ENCODE measurements around the gene CNTNAP5. TPM values are rescaled to one million over a fixed set of nuclear protein-coding genes. Genes with fewer than 3 reads are reported as not detected.

Gene CNTNAP5
- total and polyA plus RNA-seq, 2 donors (not counting 1 experiment from before 2014, with no cell fraction given): not detected

GRCh38 chr2:124530203-124530602 is 505.1 kb downstream of the CNTNAP5 start:
- intact Hi-C loops (cut with micrococcal nuclease): no loop called here
- Histone ChIP-seq H3K27ac (ENCODE audit: low read length in 2 of 2) (no peak overlapping the region), H3K4me1 (ENCODE audit: control insufficient read depth in 2 of 2, insufficient read depth in 2 of 2, low read length in 2 of 2) (no peaks in the 10 kb centered on the region), H3K36me3 (replicated peaks in 1 of 2; ENCODE audit: control extremely low read depth in 1 of 2, control insufficient read depth in 1 of 2, extremely low read depth in 1 of 2, insufficient read depth in 2 of 2, low read length in 1 of 2) (no peaks in the 10 kb centered on the region), H2AFZ (ENCODE audit: insufficient read depth, low read depth, low read length, poor library complexity, severe bottlenecking) (no peak overlapping the region), H3K9me3 (ENCODE audit: control extremely low read depth in 1 of 3, control insufficient read depth in 2 of 3, insufficient read depth in 1 of 3, low read length in 2 of 3) (peaks cover 0 to 8% (median 0%) of the 10 kb centered on the region in 3 donors), H3K4me2 (replicated peaks; ENCODE audit: low read depth, low read length, poor library complexity, severe bottlenecking) (no peak overlapping the region), H4K20me1 (ENCODE audit: control insufficient read depth, insufficient read depth, low read length, poor library complexity, severe bottlenecking) (no peaks in the 10 kb centered on the region), H3K9ac (ENCODE audit: low read length) (no peak overlapping the region), H3K79me2 (ENCODE audit: control insufficient read depth, insufficient read depth, low read length) (no peaks in the 10 kb centered on the region), H3K4me3 (ENCODE audit: control extremely low read depth in 1 of 5, extremely low read depth in 1 of 5, insufficient read depth in 1 of 5, low read depth in 2 of 5, low read length in 4 of 5) (no peak overlapping the region), H3K27me3 (replicated peaks in 1 of 4; ENCODE audit: control extremely low read depth in 1 of 4, control insufficient read depth in 3 of 4, insufficient read depth in 4 of 4, low read length in 3 of 4) (no peaks in the 10 kb centered on the region)
- WGBS (ENCODE audit: insufficient coverage): 83% methylated on average over 1 of the region's 4 CpGs
- TF ChIP-seq EZH2 (IDR thresholded peaks at IDR 0.05; ENCODE audit: borderline replicate concordance, insufficient read depth, low read depth, low read length, poor library complexity, severe bottlenecking) (no peak), CTCF (IDR thresholded peaks at IDR 0.05) (no peak)
- no peak overlapping the region for H3K4me3 Mint-ChIP-seq
- DNase-seq (no peak), ATAC-seq (ENCODE audit: low read depth) (no peak)
- ChIA-PET POLR2A (no interaction called here), CTCF (no interaction called here)
- peaks cover 4% of the 10 kb centered on the region for H3K9me3 Mint-ChIP-seq (ENCODE audit: insufficient read depth)
- H3K4me1 Mint-ChIP-seq: no peaks in the 10 kb centered on the region
- H3K27me3 Mint-ChIP-seq: no peaks in the 10 kb centered on the region
- no peak overlapping the region for H3K27ac Mint-ChIP-seq

GRCh38 chr2:124533226-124533954 is 508.3 kb downstream of the CNTNAP5 start:
- H3K27me3 ChIP-seq (replicated peaks in 1 of 4; ENCODE audit: control extremely low read depth in 1 of 4, control insufficient read depth in 3 of 4, insufficient read depth in 4 of 4, low read length in 3 of 4): no peaks in the 10 kb centered on the region
- TF ChIP-seq CTCF (IDR thresholded peaks at IDR 0.05): no peak
- no peak for TF ChIP-seq EZH2 (IDR thresholded peaks at IDR 0.05; ENCODE audit: borderline replicate concordance, insufficient read depth, low read depth, low read length, poor library complexity, severe bottlenecking)

More at GRCh38 chr2:124533226-124533954, 508.3 kb downstream of the CNTNAP5 start:
- H3K4me3 Mint-ChIP-seq: no peak overlapping the region
- POLR2A ChIA-PET: no interaction called here
- H3K4me2 ChIP-seq (replicated peaks; ENCODE audit: low read depth, low read length, poor library complexity, severe bottlenecking): no peak overlapping the region
- no peak for ATAC-seq (ENCODE audit: low read depth)
- 62% methylated on average over 3 of the region's 7 CpGs for WGBS (ENCODE audit: insufficient coverage)
- no peak overlapping the region for H3K9ac ChIP-seq (ENCODE audit: low read length)
- H3K4me3 ChIP-seq (ENCODE audit: control extremely low read depth in 1 of 5, extremely low read depth in 1 of 5, insufficient read depth in 1 of 5, low read depth in 2 of 5, low read length in 4 of 5): no peak overlapping the region
- no peak overlapping the region for H3K27ac Mint-ChIP-seq
- no peaks in the 10 kb centered on the region for H3K27me3 Mint-ChIP-seq
- H3K9me3 ChIP-seq (ENCODE audit: control extremely low read depth in 1 of 3, control insufficient read depth in 2 of 3, insufficient read depth in 1 of 3, low read length in 2 of 3): peaks cover 0 to 8% (median 0%) of the 10 kb centered on the region in 3 donors
- DNase-seq: no peak
- H3K79me2 ChIP-seq (ENCODE audit: control insufficient read depth, insufficient read depth, low read length): no peaks in the 10 kb centered on the region
- H3K9me3 Mint-ChIP-seq (ENCODE audit: insufficient read depth): peaks cover 4% of the 10 kb centered on the region
- no peak overlapping the region for H2AFZ ChIP-seq (ENCODE audit: insufficient read depth, low read depth, low read length, poor library complexity, severe bottlenecking)
- no peaks in the 10 kb centered on the region for H3K4me1 Mint-ChIP-seq
- no peaks in the 10 kb centered on the region for H3K36me3 ChIP-seq (replicated peaks in 1 of 2; ENCODE audit: control extremely low read depth in 1 of 2, control insufficient read depth in 1 of 2, extremely low read depth in 1 of 2, insufficient read depth in 2 of 2, low read length in 1 of 2)
- intact Hi-C loops (cut with micrococcal nuclease): no loop called here
- no peaks in the 10 kb centered on the region for H4K20me1 ChIP-seq (ENCODE audit: control insufficient read depth, insufficient read depth, low read length, poor library complexity, severe bottlenecking)
- no peaks in the 10 kb centered on the region for H3K4me1 ChIP-seq (ENCODE audit: control insufficient read depth in 2 of 2, insufficient read depth in 2 of 2, low read length in 2 of 2)
- CTCF ChIA-PET: no interaction called here
- H3K27ac ChIP-seq (ENCODE audit: low read length in 2 of 2): no peak overlapping the region
